Inflammatory macrophage treated with lipopolysaccharide for 1 hour (primary cell): ENCODE results near the gene GPR153.
"Not testable (repeated sequence)": the region's sequence is repeated elsewhere in the genome, so short reads cannot be mapped to it uniquely, and the experiment has no call there.

Experiments used
- DNase-seq, 2 donors: peaks; one replicate each; pipeline ENCODE4 v3.0.0-alpha.2; 2020 to 2022

The GPR153 gene

DNA sequence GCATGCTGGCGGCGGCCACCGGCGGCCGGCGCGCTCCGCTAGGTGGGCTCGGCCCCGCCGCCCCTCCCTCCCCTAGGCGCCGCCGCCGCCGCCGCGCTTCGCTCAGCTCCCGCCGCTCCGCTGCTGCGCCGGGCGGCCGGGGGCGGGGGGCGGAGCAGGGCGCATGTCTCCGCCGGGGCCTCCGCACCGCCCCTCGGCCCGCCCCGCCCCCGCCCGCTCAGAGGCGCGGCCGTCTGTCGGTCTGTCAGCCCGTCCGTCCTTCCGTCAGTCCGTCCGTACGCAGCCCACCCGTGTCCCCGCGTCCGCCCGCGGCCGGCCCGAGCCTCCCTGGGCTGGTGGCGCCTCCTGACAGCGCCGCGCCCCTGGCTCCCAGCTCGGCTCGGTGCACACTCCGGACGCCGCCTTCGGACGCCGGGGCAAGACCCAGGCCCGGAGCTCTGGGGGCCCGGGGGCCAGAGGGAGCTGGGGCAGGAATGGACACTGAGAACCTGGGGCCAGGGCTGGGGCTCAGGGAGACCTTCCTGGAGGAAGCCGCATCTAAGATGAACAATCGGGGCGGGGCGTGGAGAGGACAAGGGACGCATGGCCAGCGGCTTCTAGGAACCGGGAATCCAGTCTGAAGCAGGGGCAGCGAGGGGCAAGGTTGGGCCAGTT, at the start of gene GPR153:
GPR153 (minus strand) TSS at position 138 of the 654 bp plus-strand sequence. CDS start 6,193 bp downstream, outside the sequence.
- DNase-seq: peak in 1 of 2 donors; percentile 53

- DNase-seq: no peak
Observed at GRCh38 chr1:6310116-6310848, 49.4 kb upstream of the GPR153 start.

GRCh38 chr1:6309564-6309963, 48.7 kb upstream of the GPR153 start:
- DNase-seq: no peak

DNA sequence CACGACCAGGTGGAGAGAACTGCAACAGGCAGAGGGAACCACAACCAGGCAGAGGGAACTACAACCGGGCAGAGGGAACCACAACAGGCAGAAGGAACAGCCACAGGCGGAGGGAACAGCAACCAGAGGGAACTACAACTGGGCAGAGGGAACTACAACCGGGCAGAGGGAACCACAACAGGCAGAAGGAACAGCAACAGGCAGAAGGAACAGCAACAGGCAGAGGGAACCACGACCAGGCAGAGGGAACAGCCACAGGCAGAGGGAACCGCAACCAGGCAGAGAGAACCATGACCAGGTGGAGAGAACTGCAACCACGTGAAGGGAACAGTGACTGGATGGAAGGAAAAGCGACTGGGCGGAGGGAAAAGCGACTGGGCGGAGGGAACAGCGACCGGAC, 47.6 kb upstream of the GPR153 start:
- no peak for DNase-seq

- DNase-seq: not testable (repeated sequence)
Observed at GRCh38 chr1:6307682-6308081, 46.8 kb upstream of the GPR153 start.

DNA sequence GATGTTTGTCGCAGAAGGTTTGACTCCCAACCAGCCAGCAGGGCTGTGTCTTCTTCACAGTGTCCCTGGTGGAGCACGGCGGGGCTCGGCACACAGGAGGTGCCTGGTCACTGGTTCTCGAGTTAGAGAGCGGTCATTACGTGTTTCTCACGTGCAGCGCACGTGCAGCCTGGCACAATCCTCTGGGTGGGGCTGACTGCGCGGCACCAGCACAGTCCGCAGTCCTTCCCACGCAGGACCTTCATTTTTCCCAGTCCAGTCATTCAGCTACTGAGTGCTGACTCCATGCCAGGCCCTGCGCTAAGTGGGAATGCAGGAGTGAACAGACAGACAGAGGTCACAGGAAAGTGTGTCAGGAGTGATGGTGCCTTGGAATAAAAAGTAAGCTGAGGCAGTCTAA, 46.2 kb upstream of the GPR153 start:
- no peak for DNase-seq

GRCh38 chr1:6303397-6304012, 42.6 kb upstream of the GPR153 start:
- DNase-seq: no peak

- DNase-seq: no peak
Observed at GRCh38 chr1:6302568-6302967, 41.7 kb upstream of the GPR153 start.

- no peak for DNase-seq
Observed at GRCh38 chr1:6301526-6301925, 40.6 kb upstream of the GPR153 start.

- DNase-seq: no peak
Observed at GRCh38 chr1:6300342-6301048, 39.6 kb upstream of the GPR153 start.

DNA sequence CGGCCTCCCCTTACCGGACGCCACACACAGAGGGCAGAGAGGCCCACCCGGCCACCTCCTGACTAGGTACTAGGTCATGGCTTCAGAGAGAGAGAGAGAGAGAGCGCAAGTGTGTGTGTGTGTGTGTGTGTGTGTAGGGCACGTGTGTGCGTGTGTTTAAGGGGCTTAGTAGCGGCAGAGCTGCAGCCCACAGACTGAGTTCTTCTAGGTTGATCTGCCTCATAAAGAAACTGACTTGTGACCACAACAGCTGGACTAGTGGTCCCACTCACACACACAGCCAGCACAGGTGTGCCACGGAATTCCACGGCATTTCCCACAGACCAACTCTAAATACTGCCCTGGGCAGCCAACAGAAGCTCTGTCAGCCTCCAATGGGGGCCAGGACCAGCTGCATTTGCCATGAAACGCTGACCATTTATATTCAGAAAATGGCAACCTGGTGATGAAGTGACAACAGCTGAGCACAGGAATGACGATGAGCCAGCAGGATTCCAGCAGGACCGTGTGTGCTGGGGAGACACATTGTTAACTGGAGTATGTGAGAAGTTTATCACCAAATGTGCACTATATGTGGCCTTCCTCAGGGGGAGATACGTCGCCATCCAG, 38.8 kb upstream of the GPR153 start:
- DNase-seq: no peak

DNA sequence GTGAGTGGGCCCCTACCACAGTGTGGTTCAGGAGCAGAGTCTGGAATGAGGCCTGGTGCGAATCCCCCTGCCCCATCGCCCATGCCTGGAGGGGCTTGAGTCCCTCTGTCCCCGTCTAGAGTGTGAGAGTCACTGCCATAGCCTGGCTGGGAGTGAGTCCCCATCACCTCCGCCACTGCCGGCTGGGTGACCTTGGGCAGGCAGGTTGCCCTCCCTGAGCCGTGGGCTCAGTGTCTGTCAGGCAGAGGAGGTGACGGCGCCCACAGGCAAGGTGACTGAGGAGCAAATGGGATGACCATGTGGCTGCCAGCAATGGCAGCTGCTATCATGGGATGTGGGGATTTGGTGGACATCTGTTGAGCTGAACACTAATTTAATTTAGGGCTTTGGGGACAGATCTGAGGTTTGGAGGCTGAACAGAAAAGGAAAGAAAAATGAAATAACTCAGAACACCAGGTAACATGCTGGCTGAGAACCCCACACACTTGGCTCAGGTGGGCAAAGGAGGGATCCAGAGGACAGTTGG, 38.1 kb upstream of the GPR153 start:
- DNase-seq: no peak

- DNase-seq: no peak
Observed at GRCh38 chr1:6298530-6298929, 37.6 kb upstream of the GPR153 start.

DNA sequence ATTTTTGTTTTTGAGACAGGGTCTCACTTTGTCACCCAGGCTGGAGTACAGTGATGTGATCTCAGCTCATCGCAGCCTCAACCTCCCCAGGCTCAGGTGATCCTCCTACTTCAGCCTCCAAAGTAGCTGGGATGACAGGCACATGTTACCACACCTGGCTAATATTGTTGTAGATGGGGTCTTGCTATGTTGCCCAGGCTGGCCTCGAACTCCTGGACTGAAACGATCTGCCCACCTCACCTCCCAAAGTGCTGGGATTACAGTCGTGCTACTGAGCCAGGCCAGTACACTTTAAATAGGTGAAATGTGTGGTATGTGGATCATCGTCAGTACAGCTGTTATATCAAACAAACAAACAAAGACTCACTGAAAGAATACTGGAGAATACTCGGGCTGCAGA, 35.0 kb upstream of the GPR153 start:
- DNase-seq: no peak

DNA sequence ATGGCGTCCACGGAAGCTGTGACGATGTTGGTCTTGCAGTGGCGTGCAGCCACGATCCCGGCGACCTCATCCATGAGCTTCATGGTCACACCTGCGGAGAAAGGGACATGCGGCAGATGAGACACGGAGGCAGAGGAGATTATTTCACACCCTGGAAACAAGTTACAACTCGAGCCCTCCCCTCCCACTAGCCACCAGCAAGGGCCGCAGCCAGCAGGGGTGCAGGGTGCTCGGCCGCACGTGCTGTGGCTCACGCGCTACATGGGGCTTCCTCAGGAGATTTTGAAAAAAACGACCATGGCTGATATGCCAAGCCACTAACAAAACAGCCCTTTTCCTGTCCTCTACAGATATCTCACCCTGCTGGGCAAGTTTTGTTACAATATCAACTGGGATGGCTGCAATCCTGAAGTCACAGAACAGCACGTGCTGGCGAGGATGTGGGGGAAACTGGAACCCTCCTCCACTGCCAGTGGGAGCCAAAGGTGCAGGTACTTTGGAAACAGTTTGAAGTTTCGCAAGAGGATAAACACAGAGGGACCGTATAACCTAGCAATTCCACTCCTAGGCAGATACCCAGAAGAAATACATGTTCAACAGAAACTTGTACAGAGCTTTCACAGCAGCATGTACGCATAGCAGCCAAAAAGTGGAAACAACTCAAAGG, 34.1 kb upstream of the GPR153 start:
- no peak for DNase-seq

DNA sequence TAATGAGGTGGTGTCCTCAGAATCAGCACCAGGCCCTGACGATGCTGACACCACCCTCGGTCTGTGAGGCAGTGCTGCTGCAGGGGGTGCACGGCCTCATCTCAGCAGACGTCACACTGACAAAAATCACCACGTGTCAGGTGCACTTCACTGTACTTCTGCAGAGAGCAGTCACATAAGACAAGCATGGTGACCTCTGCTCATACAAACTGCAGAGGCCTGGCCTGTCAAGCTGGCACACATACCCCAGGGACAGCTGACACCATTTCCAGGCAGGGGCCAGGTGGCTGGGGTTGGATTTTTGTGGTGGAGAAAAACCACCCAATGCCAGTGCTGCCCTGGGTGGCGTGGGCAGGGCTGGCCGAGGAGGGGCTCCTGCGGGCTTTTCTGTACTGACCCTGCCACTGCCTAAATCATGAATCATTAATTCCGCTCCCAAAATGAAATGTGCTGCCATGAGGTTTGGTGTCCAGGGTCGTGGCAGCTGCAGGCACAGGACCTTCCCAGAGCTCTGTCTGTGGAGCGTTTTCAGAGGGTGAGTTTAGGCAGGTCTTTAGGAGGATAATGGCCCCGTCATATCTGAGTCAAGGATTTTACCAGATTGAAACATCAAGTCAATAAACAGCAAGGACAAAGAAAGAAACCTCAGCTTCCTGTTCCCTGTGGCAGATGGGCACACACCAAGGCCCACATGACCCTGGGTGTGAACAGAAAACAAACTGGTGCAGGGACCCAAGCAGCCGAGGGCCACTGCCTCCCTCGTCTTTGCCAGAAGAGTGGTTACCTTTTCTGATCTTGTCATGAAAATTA, 33.4 kb upstream of the GPR153 start:
- DNase-seq: no peak

- DNase-seq: no peak
Observed at GRCh38 chr1:6292102-6292501, 31.2 kb upstream of the GPR153 start.

DNA sequence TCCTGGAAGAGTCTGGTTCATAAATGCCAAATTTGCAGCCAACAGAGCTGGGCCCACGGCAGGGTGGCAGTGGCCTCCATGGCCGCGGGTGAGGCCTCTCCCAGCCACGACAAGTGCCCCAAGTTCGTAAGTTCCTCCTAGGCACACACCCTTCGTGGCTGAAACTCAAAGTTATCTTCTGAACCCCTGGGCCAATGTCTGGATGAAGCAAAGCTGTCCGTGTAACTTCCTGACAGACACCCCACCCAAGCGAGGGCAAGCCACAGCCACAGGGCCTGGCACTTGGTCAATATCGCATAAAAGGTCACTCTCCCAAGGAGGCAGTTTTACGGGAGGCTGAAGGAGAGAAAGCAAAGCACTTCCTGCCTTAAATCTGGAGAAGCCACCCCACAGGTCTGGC, 27.8 kb upstream of the GPR153 start:
- no peak for DNase-seq

GRCh38 chr1:6288026-6288425, 27.1 kb upstream of the GPR153 start:
- no peak for DNase-seq

- DNase-seq: no peak
Observed at GRCh38 chr1:6287431-6287886, 26.6 kb upstream of the GPR153 start.

- no peak for DNase-seq
Observed at GRCh38 chr1:6287029-6287428, 26.1 kb upstream of the GPR153 start.
